ENCODE results near the gene SPINK9.

SPINK9 gene

DNA sequence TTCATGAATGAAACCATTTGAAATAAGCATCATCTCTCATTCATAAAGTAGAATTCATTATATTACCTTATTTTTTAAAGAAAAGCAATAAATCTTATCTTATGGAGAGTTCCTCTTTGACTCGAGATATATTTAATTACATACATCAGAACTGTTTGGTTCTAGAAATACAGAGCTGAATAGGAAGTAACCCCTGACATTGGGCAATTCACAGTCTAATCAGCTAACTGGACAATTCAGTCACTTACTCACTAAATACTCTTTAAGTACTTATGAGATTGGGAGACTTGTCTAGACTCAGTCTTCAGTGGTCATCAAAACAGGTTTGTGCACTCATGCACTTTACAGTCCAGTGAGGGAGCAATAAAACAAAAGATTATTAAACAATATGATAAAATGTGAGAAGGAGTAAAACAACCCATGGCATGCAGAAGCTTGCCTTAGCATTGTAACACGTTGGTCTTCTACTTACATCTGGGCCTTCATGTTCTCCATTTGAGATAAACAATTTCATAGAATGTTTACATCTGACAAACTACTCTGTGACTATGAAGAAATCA lies 36.9 kb downstream of the SPINK9 start:
- no peak for DNase-seq

DNA sequence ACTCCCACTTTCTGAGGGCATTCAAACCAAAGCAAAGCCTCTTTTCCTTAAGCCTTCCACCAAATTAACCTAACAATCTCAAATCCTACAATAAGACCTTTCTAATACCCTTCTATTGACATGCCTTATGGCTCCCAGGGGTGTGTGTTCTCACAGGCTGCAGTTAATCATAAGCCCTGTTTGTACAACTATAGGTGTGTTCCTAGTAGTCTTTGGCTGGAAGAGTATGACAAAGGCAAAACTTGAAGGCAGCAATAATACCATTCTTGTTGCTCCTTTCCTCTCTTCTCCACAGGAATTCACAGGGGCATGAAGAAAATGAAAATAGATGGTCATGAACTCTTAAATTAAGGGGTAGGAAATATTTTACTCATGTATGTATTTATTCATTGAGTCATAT lies 37.5 kb downstream of the SPINK9 start:
- no peak for DNase-seq

DNA sequence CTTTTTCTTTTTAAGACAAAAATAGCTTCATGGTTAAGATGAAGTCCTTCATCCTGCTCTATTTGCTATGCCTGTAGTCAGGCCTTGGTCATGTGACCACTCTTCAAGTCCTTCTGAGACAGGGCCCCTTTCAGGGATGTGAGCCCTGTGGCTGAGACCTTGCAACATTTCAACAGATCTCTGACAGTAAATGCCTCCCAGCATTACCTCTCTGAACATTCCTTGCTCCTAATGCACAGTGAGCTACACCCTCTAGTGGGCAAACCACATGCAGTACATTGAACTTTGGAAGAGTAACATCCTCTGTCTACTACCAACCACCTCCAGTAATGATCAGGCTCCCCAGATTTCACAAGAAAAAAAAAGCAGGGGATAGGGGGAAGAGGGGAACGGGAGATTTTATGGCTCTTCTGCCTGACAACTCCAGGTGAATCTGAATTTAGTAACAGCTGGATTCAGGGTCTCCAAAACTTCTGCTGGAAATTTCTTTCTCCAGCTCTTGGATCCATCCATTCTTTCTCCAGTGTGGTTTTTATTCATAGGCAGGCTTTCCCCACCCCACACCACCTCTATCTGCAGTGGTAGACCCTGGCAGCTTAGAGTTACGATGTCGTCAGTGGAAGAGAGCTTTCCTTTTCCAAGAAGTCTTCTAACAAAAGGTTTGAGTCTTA lies 39.5 kb downstream of the SPINK9 start:
- no peak for DNase-seq

DNA sequence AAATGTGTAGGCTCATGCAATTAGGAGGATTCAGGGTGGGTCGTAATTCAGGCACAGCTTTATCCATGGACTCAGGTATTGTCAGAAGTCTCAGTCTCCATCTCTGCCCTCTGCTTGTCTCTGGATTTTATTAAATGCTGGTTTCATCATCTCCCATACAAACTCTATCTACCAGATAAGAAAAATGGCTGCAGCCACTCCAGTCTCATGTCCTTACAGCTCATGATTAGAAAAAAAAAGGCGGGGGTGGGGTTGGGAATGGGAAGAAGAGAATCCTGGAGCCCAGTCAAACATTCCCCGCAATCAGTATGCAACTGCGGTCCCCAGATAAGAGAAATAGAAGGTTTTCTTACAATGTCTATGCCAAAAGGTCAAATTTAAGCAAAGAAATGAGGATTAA lies 40.8 kb downstream of the SPINK9 start:
- no peak for DNase-seq

DNA sequence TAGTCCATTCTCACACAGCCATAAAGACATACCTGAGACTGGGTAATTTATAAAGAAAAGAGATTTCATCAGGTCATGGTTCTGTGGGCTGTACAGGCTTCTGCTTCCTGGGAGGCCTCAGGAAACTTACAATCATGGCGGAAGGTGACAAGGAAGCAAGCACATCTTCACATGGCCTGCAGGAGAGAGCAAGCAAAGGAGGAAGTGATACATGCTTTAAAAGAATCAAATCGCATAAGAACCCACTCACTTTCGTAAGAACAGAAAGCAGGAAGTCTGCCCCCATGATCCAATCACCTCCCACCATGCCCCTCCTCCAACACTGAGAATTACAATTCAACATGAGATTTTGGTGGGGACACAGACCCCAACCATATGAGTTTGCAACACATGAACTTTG lies 43.3 kb downstream of the SPINK9 start:
- no peak for DNase-seq

DNA sequence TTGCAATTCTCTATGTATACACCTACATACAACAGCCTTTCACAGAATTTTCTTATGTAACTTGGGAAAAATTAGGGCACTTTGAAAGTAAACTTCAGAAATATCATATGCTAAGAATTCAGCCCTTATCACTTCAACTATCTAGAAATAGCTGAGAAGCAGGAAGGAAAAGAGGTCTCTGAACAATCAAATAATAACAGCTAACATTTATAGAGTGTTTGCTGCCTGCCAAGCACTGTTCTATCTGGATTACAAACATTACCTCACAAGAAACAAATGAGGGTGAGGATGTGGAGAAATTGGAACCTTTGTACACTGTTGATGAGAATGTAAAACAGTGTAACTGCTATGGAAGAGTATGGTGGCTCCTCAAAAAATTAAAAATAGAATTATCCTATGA lies 44.0 kb downstream of the SPINK9 start:
- no peak for DNase-seq

DNA sequence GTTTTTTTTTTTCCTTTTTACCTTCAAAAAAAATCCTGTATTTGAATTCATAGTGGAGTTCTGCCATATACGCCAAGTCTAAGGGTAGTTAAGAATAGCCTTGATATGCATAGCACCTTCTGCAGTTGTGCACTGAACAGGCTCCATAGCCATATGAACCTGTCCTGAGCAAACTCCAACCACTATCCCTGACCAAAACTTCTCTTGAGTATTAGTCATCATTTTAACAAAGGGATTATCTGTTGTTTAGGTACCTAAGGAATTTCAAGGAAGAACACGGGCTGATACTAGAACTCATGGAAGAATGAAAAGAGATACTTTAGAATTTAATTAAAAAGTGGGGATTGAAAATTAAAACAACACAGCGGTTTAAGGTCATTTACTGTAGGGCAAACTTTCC lies 46.5 kb downstream of the SPINK9 start:
- DNase-seq = no peak

DNA sequence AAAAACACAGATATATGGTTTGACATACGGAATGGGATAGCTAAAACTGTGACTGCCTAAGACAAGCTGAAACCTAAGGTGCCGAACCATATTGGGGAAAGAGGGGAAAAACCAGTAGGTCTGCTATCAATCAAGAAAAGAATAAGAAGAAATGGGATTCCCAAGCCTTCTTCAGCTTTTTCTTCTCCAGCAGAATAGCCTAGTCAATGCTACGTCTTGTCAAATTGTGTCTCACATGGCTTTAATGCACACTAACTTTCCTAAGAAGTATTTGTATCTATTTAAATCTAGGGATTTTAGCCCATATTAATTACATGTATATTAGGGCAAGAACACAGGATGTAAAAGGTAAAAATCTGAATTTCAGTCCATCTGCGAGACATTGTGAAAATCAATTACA lies 47.6 kb downstream of the SPINK9 start:
- no peak for DNase-seq

DNA sequence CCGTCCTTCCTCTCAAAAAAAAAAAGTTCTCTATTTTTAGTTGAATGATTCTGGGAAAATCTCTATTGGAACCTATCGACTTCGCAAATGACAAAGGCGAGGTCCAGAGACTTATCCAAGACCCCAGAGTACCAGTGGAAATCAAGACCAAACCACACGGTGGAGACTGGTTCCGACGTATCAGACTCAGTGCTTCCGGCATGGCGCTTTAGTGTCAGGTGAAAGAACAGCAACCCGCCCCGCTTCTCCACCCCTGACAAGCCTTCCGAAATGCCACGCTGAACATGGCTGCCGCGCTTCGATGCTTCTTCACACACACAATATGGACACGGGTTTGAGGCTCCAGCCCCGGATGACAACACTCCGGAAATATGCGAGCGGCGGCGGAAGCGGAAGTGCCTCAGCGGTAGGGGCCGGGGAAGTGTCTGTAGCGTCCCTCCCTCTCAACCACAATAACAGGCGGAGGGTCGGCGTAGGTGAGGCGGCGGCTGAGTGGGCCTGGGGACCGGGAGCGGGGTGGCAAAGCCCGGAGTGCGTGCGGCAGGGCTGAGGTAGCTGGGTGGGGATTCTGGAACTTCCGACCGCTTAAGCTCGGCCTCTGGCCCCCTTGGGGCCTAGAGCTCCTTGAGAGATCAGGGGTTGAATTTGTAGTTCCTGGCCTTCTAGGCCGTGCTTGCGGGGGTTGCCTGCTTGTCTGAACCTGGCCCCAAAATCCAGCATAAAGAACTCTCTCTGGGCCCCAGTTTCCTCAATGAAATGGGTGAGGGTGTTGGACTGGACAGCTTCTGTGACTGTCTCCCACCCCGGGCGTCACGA lies 48.4 kb downstream of the SPINK9 start, which contains the start of gene FBXO38:
TSS of gene FBXO38 (plus strand) at position 395 of the 816 bp plus-strand sequence. CDS start 10,819 bp downstream, outside the sequence.
- peak; percentile 96 to 97 for DNase-seq

DNA sequence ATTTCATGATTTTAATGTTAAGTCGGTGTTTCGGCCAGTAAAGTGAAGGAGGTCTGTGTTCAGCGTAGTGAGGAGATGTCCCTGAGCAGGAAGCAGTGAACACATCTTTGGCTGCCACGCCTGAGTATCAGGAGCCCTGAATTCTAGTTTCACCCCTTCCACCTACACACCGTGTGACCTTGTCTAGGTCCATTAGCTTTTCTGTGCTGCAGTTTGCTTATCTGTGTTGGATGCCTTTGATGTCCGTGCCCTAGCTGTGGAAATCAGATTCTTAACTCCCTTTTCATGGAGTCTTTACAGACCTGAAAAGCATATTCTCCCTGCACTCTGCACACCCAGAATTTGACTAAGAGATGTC lies 49.0 kb downstream of the SPINK9 start:
- DNase-seq = no peak

DNA sequence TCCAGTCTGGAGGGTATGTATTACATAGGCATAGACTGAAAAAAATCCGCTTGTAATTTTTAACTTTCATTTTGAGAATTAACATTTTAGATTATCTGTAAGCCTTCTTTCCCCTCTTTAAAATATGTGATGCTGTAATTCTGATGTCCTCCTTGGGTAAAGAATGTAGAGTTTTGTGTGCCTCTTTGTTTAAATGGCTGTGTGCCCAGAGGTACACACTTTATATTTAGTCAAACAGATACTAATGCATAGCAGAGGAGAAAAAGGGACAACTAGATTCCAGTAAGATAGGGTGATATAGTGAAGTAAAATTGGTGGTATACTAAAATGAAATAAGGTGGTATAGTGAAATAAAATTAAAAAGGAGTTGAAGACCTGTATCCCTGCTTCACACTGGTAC lies 49.7 kb downstream of the SPINK9 start:
- DNase-seq = no peak

DNA sequence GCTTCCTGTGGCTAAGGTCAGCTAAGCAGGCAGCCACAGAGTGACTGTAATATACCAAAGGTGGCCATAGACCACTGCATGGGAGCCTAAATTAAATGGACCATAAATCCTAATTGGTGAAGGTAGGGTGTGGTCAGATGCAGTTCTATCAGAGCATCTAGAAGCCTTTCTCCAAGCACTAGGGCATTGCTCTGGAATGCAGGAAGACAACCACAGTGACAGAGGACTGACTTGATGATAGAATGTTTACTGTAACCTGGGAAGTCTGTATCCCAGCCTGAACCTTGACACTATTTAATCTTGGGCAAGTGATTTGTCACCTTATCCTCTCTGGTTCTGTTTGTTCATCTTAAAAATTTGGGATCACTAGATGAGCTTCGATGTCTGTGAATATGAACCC lies 50.7 kb downstream of the SPINK9 start:
- DNase-seq = no peak

DNA sequence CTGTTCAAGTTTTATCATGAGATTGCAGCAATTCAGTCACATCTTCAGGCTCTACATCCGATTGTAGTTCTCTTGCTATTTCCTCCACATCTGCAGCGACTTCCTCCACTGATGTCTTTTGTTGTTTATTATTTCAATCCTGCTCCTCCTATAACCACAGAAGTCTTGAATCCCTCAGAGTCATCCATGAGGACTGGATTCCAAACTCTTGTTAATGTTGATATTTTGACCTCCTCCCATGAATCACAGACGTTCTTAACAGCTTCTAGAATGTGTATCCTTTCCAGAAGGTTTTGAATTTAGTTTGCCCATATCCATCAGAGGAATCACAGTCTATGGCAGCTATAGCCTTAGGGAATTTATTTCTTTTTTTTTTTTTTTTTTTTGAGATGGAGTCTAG lies 52.0 kb downstream of the SPINK9 start:
- DNase-seq = no peak

DNA sequence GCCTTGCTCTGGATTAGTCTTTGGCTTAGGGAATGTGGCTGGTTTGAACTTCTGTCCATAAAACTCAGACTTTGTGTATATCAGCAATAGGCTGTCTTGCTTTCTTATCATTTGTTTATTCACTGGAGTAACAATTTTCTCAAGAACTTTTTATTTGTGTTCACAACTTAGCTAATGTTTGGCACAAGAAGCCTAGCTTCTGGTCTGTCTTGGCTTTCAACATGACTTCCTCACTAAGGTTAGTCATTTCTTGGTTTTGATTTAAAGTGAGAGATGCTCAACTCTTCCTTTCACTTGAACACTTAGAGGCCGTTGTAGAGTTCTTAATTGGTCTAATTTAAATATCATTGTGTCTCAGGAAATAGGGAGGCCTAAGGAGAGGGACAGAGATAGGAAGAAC lies 53.3 kb downstream of the SPINK9 start:
- no peak for DNase-seq

Measured in activated T-cell treated with anti-CD3 and anti-CD28 coated beads, Interleukin-2, amount 50 U/mL, for 48 hours (primary cell).